ENCODE results near the gene RMI2.

GRCh38 chr16:11313493-11314308 lies 31.6 kb upstream of the RMI2 start:
- TF ChIP-seq MAX (IDR thresholded peaks at IDR 0.05) (no peak), CTCF (IDR thresholded peaks at IDR 0.05; ENCODE audit: low read depth, low read length, missing input control) (no peak), YY1 (IDR thresholded peaks at IDR 0.05) (no peak), TAF1 (conservative IDR thresholded peaks at IDR 0.05) (no peak), HNF4A (conservative IDR thresholded peaks at IDR 0.05) (no peak), SP1 (IDR thresholded peaks at IDR 0.05) (no peak), RAD21 (IDR thresholded peaks at IDR 0.05) (no peak), RXRA (IDR thresholded peaks at IDR 0.05) (no peak)
- TF ChIP-seq, protein P1, sequence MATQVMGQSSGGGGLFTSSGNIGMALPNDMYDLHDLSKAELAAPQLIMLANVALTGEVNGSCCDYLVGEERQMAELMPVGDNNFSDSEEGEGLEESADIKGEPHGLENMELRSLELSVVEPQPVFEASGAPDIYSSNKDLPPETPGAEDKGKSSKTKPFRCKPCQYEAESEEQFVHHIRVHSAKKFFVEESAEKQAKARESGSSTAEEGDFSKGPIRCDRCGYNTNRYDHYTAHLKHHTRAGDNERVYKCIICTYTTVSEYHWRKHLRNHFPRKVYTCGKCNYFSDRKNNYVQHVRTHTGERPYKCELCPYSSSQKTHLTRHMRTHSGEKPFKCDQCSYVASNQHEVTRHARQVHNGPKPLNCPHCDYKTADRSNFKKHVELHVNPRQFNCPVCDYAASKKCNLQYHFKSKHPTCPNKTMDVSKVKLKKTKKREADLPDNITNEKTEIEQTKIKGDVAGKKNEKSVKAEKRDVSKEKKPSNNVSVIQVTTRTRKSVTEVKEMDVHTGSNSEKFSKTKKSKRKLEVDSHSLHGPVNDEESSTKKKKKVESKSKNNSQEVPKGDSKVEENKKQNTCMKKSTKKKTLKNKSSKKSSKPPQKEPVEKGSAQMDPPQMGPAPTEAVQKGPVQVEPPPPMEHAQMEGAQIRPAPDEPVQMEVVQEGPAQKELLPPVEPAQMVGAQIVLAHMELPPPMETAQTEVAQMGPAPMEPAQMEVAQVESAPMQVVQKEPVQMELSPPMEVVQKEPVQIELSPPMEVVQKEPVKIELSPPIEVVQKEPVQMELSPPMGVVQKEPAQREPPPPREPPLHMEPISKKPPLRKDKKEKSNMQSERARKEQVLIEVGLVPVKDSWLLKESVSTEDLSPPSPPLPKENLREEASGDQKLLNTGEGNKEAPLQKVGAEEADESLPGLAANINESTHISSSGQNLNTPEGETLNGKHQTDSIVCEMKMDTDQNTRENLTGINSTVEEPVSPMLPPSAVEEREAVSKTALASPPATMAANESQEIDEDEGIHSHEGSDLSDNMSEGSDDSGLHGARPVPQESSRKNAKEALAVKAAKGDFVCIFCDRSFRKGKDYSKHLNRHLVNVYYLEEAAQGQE (IDR thresholded peaks at IDR 0.05): no peak
- TF ChIP-seq, protein P2, sequence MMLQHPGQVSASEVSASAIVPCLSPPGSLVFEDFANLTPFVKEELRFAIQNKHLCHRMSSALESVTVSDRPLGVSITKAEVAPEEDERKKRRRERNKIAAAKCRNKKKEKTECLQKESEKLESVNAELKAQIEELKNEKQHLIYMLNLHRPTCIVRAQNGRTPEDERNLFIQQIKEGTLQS (IDR thresholded peaks at IDR 0.05): no peak

Measured in liver (tissue), 3 donors.